ENCODE data around the gene USP7. TPM values are rescaled to one million over a fixed set of nuclear protein-coding genes. Genes with fewer than 3 reads are reported as not detected.

Gene USP7
- total and polyA plus RNA-seq, 8 donors = 13.0 to 56.5 (median 39.8) TPM

DNA sequence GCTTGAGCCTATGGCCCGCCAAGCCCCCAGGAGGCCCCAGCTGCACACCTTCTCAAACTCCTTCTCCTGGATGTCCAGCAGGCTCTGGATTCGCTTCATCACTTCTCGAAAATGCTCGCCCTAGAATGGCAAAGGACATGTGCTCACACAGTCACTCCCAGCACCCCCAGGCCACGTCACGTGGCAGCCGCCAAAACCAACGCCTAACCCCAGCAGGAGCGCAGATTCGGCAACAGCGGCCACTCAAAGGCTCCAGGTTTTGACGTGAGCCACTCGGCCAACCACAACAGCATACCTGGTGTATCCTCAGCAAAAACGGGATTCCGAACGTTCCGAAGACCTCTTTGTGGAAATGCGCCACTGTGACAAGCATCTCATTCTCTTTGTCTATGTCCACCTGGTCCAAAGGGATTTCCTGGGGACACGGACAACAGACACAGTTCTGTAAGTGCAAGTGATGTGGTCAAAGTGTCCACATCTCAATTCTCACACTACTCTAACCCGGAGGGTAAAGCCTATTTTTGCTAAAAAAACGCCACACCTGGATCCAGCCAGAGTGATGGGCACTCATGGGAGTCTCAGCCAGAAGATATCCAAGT lies 68.9 kb downstream of the USP7 start:
- Histone ChIP-seq H3K27me3 (no peaks in the 10 kb centered on the region), H3K4me1 (no peaks in the 10 kb centered on the region), H3K9me3 (no peaks in the 10 kb centered on the region), H3K36me3 (peaks cover 4 to 82% (median 47%) of the 10 kb centered on the region in 3 donors), H3K27ac (no peak overlapping the region), H3K4me3 (no peak overlapping the region)
- ATAC-seq (no peak), DNase-seq (peak in 1 of 6 donors; percentile 51), FAIRE-seq (no peak)
- 94% methylated on average over 21 of the region's 21 CpGs for WGBS, 2 donors
- intact Hi-C loops (cut with DNase I) = no loop called here
- TF ChIP-seq, protein P1, sequence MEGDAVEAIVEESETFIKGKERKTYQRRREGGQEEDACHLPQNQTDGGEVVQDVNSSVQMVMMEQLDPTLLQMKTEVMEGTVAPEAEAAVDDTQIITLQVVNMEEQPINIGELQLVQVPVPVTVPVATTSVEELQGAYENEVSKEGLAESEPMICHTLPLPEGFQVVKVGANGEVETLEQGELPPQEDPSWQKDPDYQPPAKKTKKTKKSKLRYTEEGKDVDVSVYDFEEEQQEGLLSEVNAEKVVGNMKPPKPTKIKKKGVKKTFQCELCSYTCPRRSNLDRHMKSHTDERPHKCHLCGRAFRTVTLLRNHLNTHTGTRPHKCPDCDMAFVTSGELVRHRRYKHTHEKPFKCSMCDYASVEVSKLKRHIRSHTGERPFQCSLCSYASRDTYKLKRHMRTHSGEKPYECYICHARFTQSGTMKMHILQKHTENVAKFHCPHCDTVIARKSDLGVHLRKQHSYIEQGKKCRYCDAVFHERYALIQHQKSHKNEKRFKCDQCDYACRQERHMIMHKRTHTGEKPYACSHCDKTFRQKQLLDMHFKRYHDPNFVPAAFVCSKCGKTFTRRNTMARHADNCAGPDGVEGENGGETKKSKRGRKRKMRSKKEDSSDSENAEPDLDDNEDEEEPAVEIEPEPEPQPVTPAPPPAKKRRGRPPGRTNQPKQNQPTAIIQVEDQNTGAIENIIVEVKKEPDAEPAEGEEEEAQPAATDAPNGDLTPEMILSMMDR (IDR thresholded peaks at IDR 0.05) = no peak

DNA sequence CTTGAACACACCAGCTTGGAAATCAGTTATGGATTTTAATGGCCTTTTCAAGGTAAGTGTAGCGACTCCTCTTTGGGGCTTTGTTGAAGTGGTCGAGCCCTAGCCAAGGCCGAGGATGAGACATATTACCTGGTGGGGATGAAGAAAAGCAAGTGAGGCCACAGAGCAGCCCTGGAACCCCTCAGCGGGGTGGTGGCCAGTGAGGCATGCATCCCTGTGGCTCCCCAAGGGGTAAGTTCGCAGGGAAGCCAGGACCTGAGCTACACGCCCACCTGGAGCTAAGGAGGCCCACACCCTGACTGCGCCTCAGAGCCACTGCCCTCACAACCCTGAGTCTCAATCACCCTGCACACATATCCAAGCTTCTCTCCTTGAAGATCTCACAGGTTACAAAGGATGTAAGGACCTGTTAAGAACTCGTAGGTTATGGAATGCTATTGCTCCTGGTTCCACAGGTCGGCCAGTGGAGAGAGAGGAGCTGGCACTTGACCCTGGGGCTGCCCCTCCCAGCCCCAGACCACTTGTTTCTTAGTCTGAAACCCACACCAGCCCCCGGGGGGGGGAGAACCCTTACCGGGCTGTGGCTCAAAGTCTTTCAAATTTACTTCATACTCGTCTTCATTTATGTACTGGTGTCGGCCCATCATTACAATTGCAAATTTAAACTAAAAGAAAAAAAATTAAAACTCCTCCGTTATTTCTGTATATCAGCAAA lies 69.6 kb downstream of the USP7 start:
- peaks cover 4 to 75% (median 47%) of the 10 kb centered on the region in 3 donors for H3K36me3 ChIP-seq

DNA sequence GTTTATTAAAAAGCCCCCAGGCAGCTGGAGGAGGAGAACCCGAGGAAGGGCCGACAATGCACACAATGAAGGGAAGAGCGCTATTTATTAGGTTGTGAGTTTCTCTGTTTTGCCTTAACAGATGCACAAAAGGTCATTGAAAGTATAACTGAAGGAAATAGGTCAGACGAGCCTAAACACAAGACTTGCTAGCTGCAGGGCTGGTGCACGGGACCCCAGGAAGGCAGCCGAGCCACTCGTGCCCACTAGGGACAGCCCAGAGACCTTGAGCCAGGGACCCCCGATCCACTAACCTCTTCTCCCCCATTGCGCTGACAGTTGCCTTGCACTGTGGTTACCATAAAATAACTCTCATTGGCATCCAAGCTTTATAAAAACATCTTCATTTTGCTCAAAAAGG lies 70.3 kb downstream of the USP7 start:
- intact Hi-C loops (cut with DNase I) = no loop called here
- Histone ChIP-seq H3K27ac (no peak overlapping the region), H3K36me3 (peaks cover 4 to 68% (median 41%) of the 10 kb centered on the region in 3 donors), H3K9me3 (no peaks in the 10 kb centered on the region), H3K4me1 (no peaks in the 10 kb centered on the region), H3K4me3 (no peak overlapping the region), H3K27me3 (no peaks in the 10 kb centered on the region)
- no peak for FAIRE-seq
- TF ChIP-seq, protein P1 (IDR thresholded peaks at IDR 0.05) = no peak
- peak in 1 of 6 donors; percentile 38 for DNase-seq
- WGBS, 2 donors = 87 to 90% methylated on average over 9 of the region's 9 CpGs
- ATAC-seq = no peak

More for the DNA sequence above, 69.6 kb downstream of the USP7 start:
- DNase-seq = peak in 1 of 6 donors; percentile 27
- no peak for FAIRE-seq
- Histone ChIP-seq H3K4me1 (no peaks in the 10 kb centered on the region), H3K27ac (no peak overlapping the region), H3K9me3 (no peaks in the 10 kb centered on the region), H3K27me3 (no peaks in the 10 kb centered on the region), H3K4me3 (no peak overlapping the region)
- no peak for ATAC-seq
- TF ChIP-seq, protein P1 (IDR thresholded peaks at IDR 0.05) = no peak
- intact Hi-C loops (cut with DNase I) = no loop called here
- WGBS, 2 donors = 87 to 92% methylated on average over 14 of the region's 14 CpGs

DNA sequence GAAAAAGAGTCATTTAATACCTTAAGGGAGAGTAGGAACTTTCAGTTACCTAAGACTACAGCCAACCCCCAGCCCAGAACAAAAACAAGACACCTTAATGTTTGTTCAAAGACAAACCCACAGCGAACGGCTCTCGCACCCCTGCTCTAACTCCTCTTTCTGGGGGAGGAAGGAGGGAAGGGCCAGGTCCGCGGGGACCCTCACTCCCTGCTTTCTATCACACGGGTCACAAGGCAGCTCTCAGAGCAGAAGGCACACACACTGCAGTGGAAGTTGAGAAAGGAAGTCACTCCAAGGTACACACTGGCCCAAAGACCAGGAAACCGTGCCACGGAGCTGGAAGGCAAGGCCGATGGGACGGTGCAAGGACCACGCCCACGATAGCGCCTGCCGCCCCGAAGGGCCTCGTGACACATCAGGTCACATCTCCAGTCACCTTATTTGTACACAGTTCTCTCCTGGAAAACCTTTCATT lies 71.6 kb downstream of the USP7 start:
- H3K27ac ChIP-seq = no peak overlapping the region
- FAIRE-seq (no peak), DNase-seq (peak in 1 of 6 donors; percentile 39), ATAC-seq (no peak)
- no peak overlapping the region for H3K4me3 ChIP-seq
- 92 to 95% methylated on average over 16 of the region's 16 CpGs for WGBS, 2 donors
- intact Hi-C loops (cut with DNase I) = no loop called here
- no peaks in the 10 kb centered on the region for H3K27me3 ChIP-seq
- H3K9me3 ChIP-seq = no peaks in the 10 kb centered on the region
- no peaks in the 10 kb centered on the region for H3K4me1 ChIP-seq
- peaks cover 4 to 58% (median 31%) of the 10 kb centered on the region in 3 donors for H3K36me3 ChIP-seq
- TF ChIP-seq, protein P1 (IDR thresholded peaks at IDR 0.05) = no peak

DNA sequence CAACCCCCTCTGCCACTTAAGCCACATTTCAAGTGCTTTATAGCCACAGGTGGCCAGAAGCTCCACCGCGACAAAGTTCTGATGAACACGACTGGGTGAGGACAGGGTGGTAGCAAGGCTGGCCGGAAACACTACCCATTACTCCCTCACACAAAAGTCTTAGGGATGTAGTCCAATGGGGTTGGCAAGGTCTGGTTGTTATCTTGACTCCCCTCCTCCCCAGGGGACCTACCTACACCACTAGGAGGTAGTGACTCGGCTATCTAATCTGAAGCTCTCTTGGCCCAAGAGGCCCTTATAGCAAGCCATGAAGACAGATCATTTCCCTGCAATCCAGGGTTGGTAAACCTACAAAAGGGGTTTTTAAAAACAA lies 73.2 kb downstream of the USP7 start:
- DNase-seq (peak in 1 of 6 donors; percentile 38), ATAC-seq (no peak), FAIRE-seq (no peak)
- intact Hi-C loops (cut with DNase I) = no loop called here
- Histone ChIP-seq H3K27ac (no peak overlapping the region), H3K9me3 (no peaks in the 10 kb centered on the region), H3K27me3 (no peaks in the 10 kb centered on the region), H3K4me1 (peaks cover 0 to 5% (median 3%) of the 10 kb centered on the region in 3 donors), H3K36me3 (peaks cover 2 to 45% (median 28%) of the 10 kb centered on the region in 3 donors), H3K4me3 (no peak overlapping the region)
- TF ChIP-seq, protein P1 (IDR thresholded peaks at IDR 0.05) = no peak
- 83 to 86% methylated on average over 5 of the region's 5 CpGs for WGBS, 2 donors
